PC-3 (cell line): Measurements from ENCODE around the gene SPACA4. TPM values are rescaled to one million over a fixed set of nuclear protein-coding genes. Genes with fewer than 3 reads are reported as not detected.

Source experiments
- ATAC-seq: fragments of 200-7000 bp; cut with Tn5 transposase; 2 replicates; pipeline ENCODE4 v1.9.1; 2020; ENCODE audit warnings: mild to moderate bottlenecking, moderate library complexity
- BruUV-seq: library from RNA; stranded (reverse); fragments of 400-500 nt; replicated peaks from 2 replicates; lab custom pipeline; 2021; lab: Mats Ljungman, UMichigan
- CTCF ChIA-PET: fragments of 300-600 bp; sonication (Branson Sonifier 250); formaldehyde crosslinking; loops from one replicate; lab custom pipeline; 2022; ENCODE audit warnings: antibody characterized with exemption; lab: Charles Lee
- POLR2A ChIA-PET: fragments of 300-600 bp; sonication (Branson Sonifier 250); formaldehyde crosslinking; loops from one replicate; lab custom pipeline; 2022; ENCODE audit warnings: antibody characterized with exemption; ENCODE audit not compliant: unreplicated experiment; lab: Charles Lee
- DNase-seq: peaks from one replicate; pipeline ENCODE4 v3.0.0-alpha.2; 2015
- H2AFZ ChIP-seq: fragments of 300-600 bp; sonication (generic); 2 replicates; pipeline ENCODE4 v1.6.0; 2016; ENCODE audit warnings: antibody characterized with exemption, low read length
- H3F3A ChIP-seq: fragments of 300-600 bp; sonication (generic); one replicate; pipeline ENCODE4 v1.6.0; 2017; ENCODE audit warnings: antibody characterized with exemption, low read length, control low read depth, mild to moderate bottlenecking; ENCODE audit not compliant: unreplicated experiment
- H3K27ac ChIP-seq: fragments of 300-600 bp; sonication (generic); 2 replicates; pipeline ENCODE4 v1.5.1; 2016; ENCODE audit warnings: mild to moderate bottlenecking, low read length
- H3K27me3 ChIP-seq: fragments of 300-600 bp; sonication (generic); 2 replicates; pipeline ENCODE4 v1.6.1; 2016; ENCODE audit warnings: low read length, mixed read lengths
- H3K36me3 ChIP-seq: fragments of 300-600 bp; sonication (generic); 2 replicates; pipeline ENCODE4 v1.6.1; 2016; ENCODE audit warnings: low read depth, mixed run types, low read length, mixed read lengths
- H3K4me1 ChIP-seq: fragments of 300-600 bp; sonication (generic); 2 replicates; pipeline ENCODE4 v1.5.1; 2016; ENCODE audit warnings: low read length; ENCODE audit not compliant: insufficient read depth
- H3K4me2 ChIP-seq: fragments of 300-600 bp; sonication (generic); 2 replicates; pipeline ENCODE4 v1.6.0; 2016; ENCODE audit warnings: low read length
- H3K4me3 ChIP-seq: fragments of 300-600 bp; sonication (generic); 2 replicates; pipeline ENCODE4 v1.5.1; 2016; ENCODE audit warnings: mild to moderate bottlenecking, low read length, mixed read lengths
- H3K79me2 ChIP-seq: fragments of 300-600 bp; sonication (generic); 2 replicates; pipeline ENCODE4 v1.6.1; 2017; ENCODE audit warnings: low read length, mixed read lengths
- H3K9ac ChIP-seq: fragments of 300-600 bp; sonication (generic); 2 replicates; pipeline ENCODE4 v1.6.0; 2016; ENCODE audit warnings: mild to moderate bottlenecking, low read length
- H3K9me2 ChIP-seq: fragments of 300-600 bp; sonication (generic); replicated peaks from 2 replicates; pipeline ENCODE4 v1.6.1; 2016; ENCODE audit warnings: mixed run types, low read length, mixed read lengths
- H3K9me3 ChIP-seq: fragments of 300-600 bp; sonication (generic); 2 replicates; pipeline ENCODE4 v1.6.1; 2016; ENCODE audit warnings: low read length, mixed read lengths
- H4K20me1 ChIP-seq: fragments of 300-600 bp; sonication (generic); 2 replicates; pipeline ENCODE4 v1.6.1; 2016; ENCODE audit warnings: low read length, mixed read lengths
- EZH2 ChIP-seq: fragments of 300-600 bp; sonication (generic); IDR thresholded peaks from one replicate; pipeline ENCODE4 v1.6.1; 2017; ENCODE audit warnings: antibody characterized with exemption, mild to moderate bottlenecking, low read length; ENCODE audit not compliant: unreplicated experiment
- EZH2phosphoT487 ChIP-seq: fragments of 300-600 bp; sonication (generic); IDR thresholded peaks from 2 replicates; pipeline ENCODE4 v1.6.1; 2018; ENCODE audit warnings: mild to moderate bottlenecking, antibody characterized with exemption, low read length, borderline replicate concordance
- intact Hi-C: fragments of 100-400 bp; cut with micrococcal nuclease; formaldehyde crosslinking; loops from 2 replicates; pipeline ENCODE4 v1.9.0; 2023
- total RNA-seq: library from RNA; depleted of rRNA; stranded (reverse); fragments of >200 nt; gene quantifications from 2 replicates; pipeline ENCODE4 v1.2.3, GENCODE V29; 2014
- TF ChIP-seq, protein P1 (sequence below): fragments of 300-600 bp; sonication (generic); conservative IDR thresholded peaks from 2 replicates; pipeline ENCODE4 v1.5.1; 2017; ENCODE audit warnings: antibody characterized with exemption, low read depth, mild to moderate bottlenecking, low read length

Gene SPACA4
- total RNA-seq, 1 experiment from 2014 or later: not detected

- no TSS peak for BruUV-seq
- no peak within 1 kb of the TSS for H3K4me2 ChIP-seq
- DNase-seq (peak; percentile 41), ATAC-seq (peak; percentile 9; the same call in 1 of the 2 replicates)
- no peaks in the 10 kb centered on the region for H3K9me2 ChIP-seq
- ChIA-PET POLR2A (no interaction called here), CTCF (no interaction called here)
- H3K36me3 ChIP-seq: peaks cover 35% of the 10 kb centered on the region
- H3K4me1 ChIP-seq: peaks cover 21% of the 10 kb centered on the region
- H3K27ac ChIP-seq: no peak within 1 kb of the TSS
- no peak within 1 kb of the TSS for H3K4me3 ChIP-seq
- no peaks in the 10 kb centered on the region for H3F3A ChIP-seq
- intact Hi-C loops: no loop called here
- H3K79me2 ChIP-seq: peaks cover 35% of the 10 kb centered on the region
- TF ChIP-seq, protein P1, sequence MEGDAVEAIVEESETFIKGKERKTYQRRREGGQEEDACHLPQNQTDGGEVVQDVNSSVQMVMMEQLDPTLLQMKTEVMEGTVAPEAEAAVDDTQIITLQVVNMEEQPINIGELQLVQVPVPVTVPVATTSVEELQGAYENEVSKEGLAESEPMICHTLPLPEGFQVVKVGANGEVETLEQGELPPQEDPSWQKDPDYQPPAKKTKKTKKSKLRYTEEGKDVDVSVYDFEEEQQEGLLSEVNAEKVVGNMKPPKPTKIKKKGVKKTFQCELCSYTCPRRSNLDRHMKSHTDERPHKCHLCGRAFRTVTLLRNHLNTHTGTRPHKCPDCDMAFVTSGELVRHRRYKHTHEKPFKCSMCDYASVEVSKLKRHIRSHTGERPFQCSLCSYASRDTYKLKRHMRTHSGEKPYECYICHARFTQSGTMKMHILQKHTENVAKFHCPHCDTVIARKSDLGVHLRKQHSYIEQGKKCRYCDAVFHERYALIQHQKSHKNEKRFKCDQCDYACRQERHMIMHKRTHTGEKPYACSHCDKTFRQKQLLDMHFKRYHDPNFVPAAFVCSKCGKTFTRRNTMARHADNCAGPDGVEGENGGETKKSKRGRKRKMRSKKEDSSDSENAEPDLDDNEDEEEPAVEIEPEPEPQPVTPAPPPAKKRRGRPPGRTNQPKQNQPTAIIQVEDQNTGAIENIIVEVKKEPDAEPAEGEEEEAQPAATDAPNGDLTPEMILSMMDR: no peak
- TF ChIP-seq EZH2phosphoT487 (no peak), EZH2 (no peak)
- H3K27me3 ChIP-seq: no peaks in the 10 kb centered on the region
- H3K9me3 ChIP-seq: no peaks in the 10 kb centered on the region
- no peak within 1 kb of the TSS for H2AFZ ChIP-seq
- H4K20me1 ChIP-seq: peaks cover 32% of the 10 kb centered on the region
- H3K9ac ChIP-seq: no peak within 1 kb of the TSS
These were observed 8.1 kb downstream of the SPACA4 start, which contains the start of gene FAM83E for GRCh38 chr19:48614436-48615230. FAM83E (minus strand) TSS chr19:48615076; CDS start chr19:48613372, 1,704 bp downstream.

DNA sequence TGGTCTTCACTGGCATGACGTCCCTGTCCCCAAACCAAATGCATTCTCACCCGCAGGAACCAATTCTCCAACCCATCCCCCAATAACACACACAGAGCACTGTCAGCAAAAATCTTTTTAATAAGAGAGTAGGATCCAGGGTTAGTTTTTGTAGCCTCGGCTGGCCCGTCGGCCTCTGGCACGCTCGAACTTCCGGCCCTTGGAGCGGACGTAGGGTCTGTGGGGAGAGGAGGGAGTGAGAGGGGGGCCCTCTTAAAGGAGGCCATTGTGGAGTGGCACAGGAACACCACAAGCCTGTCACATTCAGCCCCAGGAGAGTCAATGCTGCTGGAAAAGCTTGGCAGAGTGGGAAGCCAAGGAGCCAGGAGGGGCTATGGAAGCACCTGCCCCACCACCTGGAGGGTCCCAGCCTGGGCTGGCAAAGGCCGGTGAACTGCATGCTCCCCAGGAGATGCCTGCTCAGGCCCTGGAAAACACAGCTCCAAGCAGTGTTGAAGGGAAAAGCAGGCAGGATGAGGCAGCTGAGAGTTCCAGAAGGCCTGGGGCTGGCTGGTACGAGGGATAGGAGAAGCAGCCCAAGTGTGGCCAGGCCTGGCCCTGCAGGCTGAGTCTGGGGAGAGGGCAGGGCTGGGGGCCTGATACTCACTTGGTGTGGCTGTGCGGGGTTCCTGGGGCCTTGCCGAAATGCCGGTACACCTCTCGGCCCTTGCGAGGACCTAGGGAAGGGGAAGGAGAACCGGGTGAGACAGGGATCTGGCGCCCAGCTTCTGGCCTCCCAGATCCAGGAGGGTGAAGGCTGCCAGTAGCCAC lies 8.9 kb downstream of the SPACA4 start:
- Histone ChIP-seq H2AFZ (no peak overlapping the region), H4K20me1 (peaks cover 32% of the 10 kb centered on the region), H3K27me3 (no peaks in the 10 kb centered on the region), H3K4me3 (no peak overlapping the region), H3K4me1 (peaks cover 27% of the 10 kb centered on the region), H3K36me3 (peaks cover 35% of the 10 kb centered on the region), H3K27ac (no peak overlapping the region), H3K9ac (no peak overlapping the region), H3K79me2 (peaks cover 42% of the 10 kb centered on the region), H3F3A (no peaks in the 10 kb centered on the region), H3K9me2 (no peaks in the 10 kb centered on the region), H3K4me2 (no peak overlapping the region), H3K9me3 (no peaks in the 10 kb centered on the region)
- ChIA-PET POLR2A (no interaction called here), CTCF (no interaction called here)
- intact Hi-C loops: no loop called here
- BruUV-seq: no TSS peak
- ATAC-seq (no peak), DNase-seq (no peak)
- TF ChIP-seq EZH2phosphoT487 (no peak), EZH2 (no peak)
- TF ChIP-seq, protein P1: no peak
